KMS-11 (cell line): Measurements from ENCODE around the gene SCRN1.

Experiments
- H2AFZ ChIP-seq: fragments of 200-600 bp; sonication (generic); 2 replicates; pipeline ENCODE4 v1.6.1; 2016; ENCODE audit warnings: antibody characterized with exemption, mixed run types, low read depth
- H3K27ac ChIP-seq: fragments of 200-600 bp; sonication (generic); 2 replicates; pipeline ENCODE4 v1.6.1; 2016; ENCODE audit warnings: mild to moderate bottlenecking, mixed run types
- H3K27me3 ChIP-seq: fragments of 200-600 bp; sonication (generic); 2 replicates; pipeline ENCODE4 v1.6.1; 2017; ENCODE audit warnings: mild to moderate bottlenecking, low read depth, mixed run types, moderate library complexity; ENCODE audit not compliant: insufficient read depth
- H3K36me3 ChIP-seq: fragments of 200-600 bp; sonication (generic); 2 replicates; pipeline ENCODE4 v1.6.1; 2017; ENCODE audit warnings: mild to moderate bottlenecking, mixed run types; ENCODE audit not compliant: insufficient read depth
- H3K4me1 ChIP-seq: fragments of 200-600 bp; sonication (generic); 2 replicates; pipeline ENCODE4 v1.6.1; 2016; ENCODE audit warnings: mild to moderate bottlenecking, low read depth, mixed run types; ENCODE audit not compliant: poor library complexity, severe bottlenecking
- H3K4me2 ChIP-seq: fragments of 200-600 bp; sonication (generic); 2 replicates; pipeline ENCODE4 v1.7.0; 2016; ENCODE audit warnings: mild to moderate bottlenecking, mixed run types
- H3K4me3 ChIP-seq: fragments of 200-600 bp; sonication (generic); IDR thresholded peaks from 2 replicates; pipeline ENCODE4 v1.6.1; 2017; ENCODE audit warnings: low read depth, low read length, mixed read lengths; ENCODE audit not compliant: insufficient read depth
- H3K79me2 ChIP-seq: fragments of 200-600 bp; sonication (generic); 2 replicates; pipeline ENCODE4 v1.6.1; 2016; ENCODE audit warnings: low read depth, mixed run types; ENCODE audit not compliant: insufficient read depth
- H3K9ac ChIP-seq: fragments of 200-600 bp; sonication (generic); 2 replicates; pipeline ENCODE4 v1.6.1; 2016; ENCODE audit warnings: mild to moderate bottlenecking, mixed run types
- H4K20me1 ChIP-seq: fragments of 200-600 bp; sonication (generic); 2 replicates; pipeline ENCODE4 v1.6.1; 2016; ENCODE audit warnings: mild to moderate bottlenecking, mixed run types; ENCODE audit not compliant: insufficient read depth
- TF ChIP-seq, protein P1 (sequence below): fragments of 200-600 bp; sonication (generic); conservative IDR thresholded peaks from 2 replicates; pipeline ENCODE4 v1.6.1; 2017; ENCODE audit warnings: low read depth, mild to moderate bottlenecking, antibody characterized with exemption, low read length, moderate library complexity, mixed read lengths

The SCRN1 gene

DNA sequence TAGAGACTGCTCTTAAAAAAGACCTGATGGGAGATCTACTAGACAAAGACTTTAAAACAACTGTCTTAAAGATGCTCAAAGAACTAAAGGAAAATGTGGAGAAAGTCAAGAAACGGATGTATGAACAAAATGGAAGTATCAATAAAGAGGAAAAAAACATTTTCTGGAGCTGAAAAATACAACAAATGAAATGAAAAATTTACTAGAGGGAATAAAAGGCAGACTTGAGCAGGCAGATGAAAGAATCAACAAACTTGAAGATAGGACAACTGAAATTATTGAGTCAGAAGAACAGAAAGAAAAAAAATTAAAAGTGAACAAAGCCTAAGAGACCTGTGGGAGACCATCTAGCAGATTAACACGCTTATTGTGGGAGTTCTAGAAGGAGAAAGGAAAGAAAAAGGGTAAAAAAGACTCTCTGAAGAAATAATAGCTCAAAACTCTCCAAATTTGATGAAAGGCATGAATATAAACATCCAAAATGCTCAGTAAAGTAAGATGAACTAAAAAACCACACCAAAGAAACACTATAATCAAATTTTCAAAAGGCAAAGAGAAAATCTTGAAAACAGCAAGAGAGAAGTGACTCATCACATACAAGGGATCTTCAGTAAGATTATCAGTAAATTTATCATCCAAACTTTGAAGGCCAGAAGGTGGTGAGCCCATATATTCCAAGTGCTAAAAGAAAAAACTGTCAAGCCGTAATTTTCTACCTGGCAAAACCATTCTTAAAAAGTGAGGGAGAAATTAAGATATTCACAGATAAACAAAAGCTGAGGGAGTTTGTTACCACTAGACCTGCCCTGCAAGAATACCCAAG is 83.2 kb downstream of the SCRN1 start:
- H3K4me1 ChIP-seq, result no peaks in the 10 kb centered on the region
- no peak overlapping the region for H3K9ac ChIP-seq
- no peaks in the 10 kb centered on the region for H3K79me2 ChIP-seq
- no peaks in the 10 kb centered on the region for H4K20me1 ChIP-seq
- no peak overlapping the region for H2AFZ ChIP-seq
- no peak overlapping the region for H3K4me3 ChIP-seq
- no peak overlapping the region for H3K4me2 ChIP-seq
- TF ChIP-seq, protein P1, sequence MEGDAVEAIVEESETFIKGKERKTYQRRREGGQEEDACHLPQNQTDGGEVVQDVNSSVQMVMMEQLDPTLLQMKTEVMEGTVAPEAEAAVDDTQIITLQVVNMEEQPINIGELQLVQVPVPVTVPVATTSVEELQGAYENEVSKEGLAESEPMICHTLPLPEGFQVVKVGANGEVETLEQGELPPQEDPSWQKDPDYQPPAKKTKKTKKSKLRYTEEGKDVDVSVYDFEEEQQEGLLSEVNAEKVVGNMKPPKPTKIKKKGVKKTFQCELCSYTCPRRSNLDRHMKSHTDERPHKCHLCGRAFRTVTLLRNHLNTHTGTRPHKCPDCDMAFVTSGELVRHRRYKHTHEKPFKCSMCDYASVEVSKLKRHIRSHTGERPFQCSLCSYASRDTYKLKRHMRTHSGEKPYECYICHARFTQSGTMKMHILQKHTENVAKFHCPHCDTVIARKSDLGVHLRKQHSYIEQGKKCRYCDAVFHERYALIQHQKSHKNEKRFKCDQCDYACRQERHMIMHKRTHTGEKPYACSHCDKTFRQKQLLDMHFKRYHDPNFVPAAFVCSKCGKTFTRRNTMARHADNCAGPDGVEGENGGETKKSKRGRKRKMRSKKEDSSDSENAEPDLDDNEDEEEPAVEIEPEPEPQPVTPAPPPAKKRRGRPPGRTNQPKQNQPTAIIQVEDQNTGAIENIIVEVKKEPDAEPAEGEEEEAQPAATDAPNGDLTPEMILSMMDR, result no peak
- H3K36me3 ChIP-seq, result no peaks in the 10 kb centered on the region
- H3K27me3 ChIP-seq, result no peaks in the 10 kb centered on the region
- no peak overlapping the region for H3K27ac ChIP-seq

DNA sequence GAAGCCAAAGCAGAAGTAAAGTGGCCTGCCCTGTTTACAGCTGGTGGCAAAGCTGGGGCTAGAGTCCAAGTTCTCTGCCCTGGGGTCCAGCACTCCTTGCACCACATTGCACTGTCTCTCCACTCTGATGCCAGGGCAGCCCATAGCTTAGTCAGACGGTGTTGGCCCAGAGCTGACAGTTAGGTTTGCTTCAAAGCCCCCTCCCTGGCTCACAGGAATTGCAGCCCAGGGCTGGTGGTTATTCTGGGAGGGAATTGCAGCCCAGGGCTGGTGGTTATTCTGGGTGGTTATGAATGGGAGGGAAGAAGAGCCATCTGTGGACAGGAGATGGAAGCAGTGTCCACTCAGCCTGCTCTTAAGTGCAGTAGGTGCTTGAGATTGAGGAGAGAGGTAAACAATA is 88.9 kb downstream of the SCRN1 start:
- no peaks in the 10 kb centered on the region for H4K20me1 ChIP-seq
- no peak overlapping the region for H3K4me3 ChIP-seq
- H3K9ac ChIP-seq, result no peak overlapping the region
- H3K4me2 ChIP-seq, result no peak overlapping the region
- H3K4me1 ChIP-seq, result no peaks in the 10 kb centered on the region
- H3K27ac ChIP-seq, result no peak overlapping the region
- no peaks in the 10 kb centered on the region for H3K27me3 ChIP-seq
- H3K79me2 ChIP-seq, result no peaks in the 10 kb centered on the region
- no peaks in the 10 kb centered on the region for H3K36me3 ChIP-seq
- no peak overlapping the region for H2AFZ ChIP-seq
- TF ChIP-seq, protein P1, result no peak

DNA sequence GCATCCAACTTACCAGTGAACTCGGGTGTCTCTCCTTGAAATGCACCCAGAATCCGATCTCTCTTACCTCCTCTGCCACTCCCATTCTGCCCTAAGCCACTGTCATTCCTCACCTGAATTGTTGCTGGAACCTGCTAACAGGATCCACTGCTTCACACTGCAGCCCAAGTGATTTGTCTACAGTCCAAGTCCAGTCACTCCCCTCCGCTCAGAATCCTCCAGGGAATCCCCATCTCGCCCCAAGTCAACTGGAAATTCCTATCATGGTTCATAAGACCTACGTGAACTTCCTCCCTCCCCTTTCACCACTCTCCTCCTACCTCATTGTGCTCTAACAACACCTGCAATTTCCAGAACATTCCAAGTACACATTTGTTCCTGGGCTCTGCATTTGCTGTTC is 91.3 kb downstream of the SCRN1 start:
- Histone ChIP-seq H3K27ac (no peak overlapping the region), H3K36me3 (no peaks in the 10 kb centered on the region), H3K4me1 (no peaks in the 10 kb centered on the region), H3K79me2 (no peaks in the 10 kb centered on the region), H3K27me3 (no peaks in the 10 kb centered on the region), H3K4me2 (no peak overlapping the region), H3K4me3 (no peak overlapping the region), H3K9ac (no peak overlapping the region), H4K20me1 (no peaks in the 10 kb centered on the region), H2AFZ (no peak overlapping the region)
- TF ChIP-seq, protein P1, result no peak

- H3K36me3 ChIP-seq, result no peaks in the 10 kb centered on the region
- no peaks in the 10 kb centered on the region for H3K79me2 ChIP-seq
- H3K9ac ChIP-seq, result no peak overlapping the region
- H3K27me3 ChIP-seq, result no peaks in the 10 kb centered on the region
- TF ChIP-seq, protein P1, result no peak
- H3K4me2 ChIP-seq, result no peak overlapping the region
- no peaks in the 10 kb centered on the region for H3K4me1 ChIP-seq
- H2AFZ ChIP-seq, result no peak overlapping the region
- no peak overlapping the region for H3K27ac ChIP-seq
- no peaks in the 10 kb centered on the region for H4K20me1 ChIP-seq
- no peak overlapping the region for H3K4me3 ChIP-seq
Observed at GRCh38 chr7:29896685-29897411, 92.8 kb downstream of the SCRN1 start.
